Smooth muscle cell (in vitro differentiated cells): ENCODE data around the gene ZMYND8. TPM values are rescaled to one million over a fixed set of nuclear protein-coding genes. Genes with fewer than 3 reads are reported as not detected.

Experiments used
- DNase-seq: peaks from one replicate; lab custom pipeline; 2025; ENCODE audit not compliant: unreplicated experiment; lab: John Stamatoyannopoulos, UW
- H2AFZ ChIP-seq: fragments of 200-600 bp; sonication (generic); 2 replicates; pipeline ENCODE4 v1.6.0; 2016; ENCODE audit warnings: antibody characterized with exemption, low read depth, mild to moderate bottlenecking
- H3F3A ChIP-seq: fragments of 200-600 bp; sonication (generic); 2 replicates; pipeline ENCODE4 v1.6.0; 2017; ENCODE audit warnings: antibody characterized with exemption, low read depth
- H3K27ac ChIP-seq: fragments of 200-600 bp; sonication (generic); 2 replicates; pipeline ENCODE4 v1.5.1; 2016; ENCODE audit warnings: low read depth, mild to moderate bottlenecking
- H3K27me3 ChIP-seq: fragments of 200-600 bp; sonication (generic); 2 replicates; pipeline ENCODE4 v1.6.1; 2016; ENCODE audit warnings: low read depth, mild to moderate bottlenecking
- H3K36me3 ChIP-seq: fragments of 200-600 bp; sonication (generic); 2 replicates; pipeline ENCODE4 v1.5.1; 2016; ENCODE audit warnings: low read depth
- H3K4me1 ChIP-seq: fragments of 200-600 bp; sonication (generic); 2 replicates; pipeline ENCODE4 v1.5.1; 2016; ENCODE audit warnings: low read depth
- H3K4me2 ChIP-seq: fragments of 200-600 bp; sonication (generic); 2 replicates; pipeline ENCODE4 v1.6.0; 2016; ENCODE audit warnings: mild to moderate bottlenecking
- H3K4me3 ChIP-seq: fragments of 200-600 bp; sonication (generic); 2 replicates; pipeline ENCODE4 v1.5.1; 2016; ENCODE audit warnings: mild to moderate bottlenecking
- H3K79me2 ChIP-seq: fragments of 200-600 bp; sonication (generic); 2 replicates; pipeline ENCODE4 v1.6.0; 2016; ENCODE audit warnings: low read depth, mild to moderate bottlenecking
- H3K9ac ChIP-seq: fragments of 200-600 bp; sonication (generic); 2 replicates; pipeline ENCODE4 v1.6.0; 2016; ENCODE audit warnings: low read depth
- H3K9me3 ChIP-seq: fragments of 200-600 bp; sonication (generic); replicated peaks from 2 replicates; pipeline ENCODE4 v1.5.1; 2016; ENCODE audit warnings: low read depth
- H4K20me1 ChIP-seq: fragments of 200-600 bp; sonication (generic); 2 replicates; pipeline ENCODE4 v1.6.0; 2016; ENCODE audit warnings: low read depth
- WGBS: methylation state at CpG from one replicate; pipeline ENCODE4 v1.1.7; 2016; ENCODE audit warnings: low lambda C conversion rate; 5-methylcytosine and 5-hydroxymethylcytosine counted together
- polyA plus RNA-seq: library from polyadenylated mRNA; unstranded; fragments of >200 nt; fragmentation: Nextera tagmentation; extraction: Ambion mirVana; gene quantifications from 2 replicates; pipeline ENCODE4 v1.2.1, GENCODE V29; 2016
- total RNA-seq: library from RNA; depleted of rRNA; stranded (reverse); fragments of >200 nt; gene quantifications from 2 replicates; pipeline ENCODE4 v1.2.3, GENCODE V29; 2014
- TF ChIP-seq, protein P1 (sequence below): fragments of 200-600 bp; sonication (generic); IDR thresholded peaks from 2 replicates; pipeline ENCODE4 v1.5.1; 2017; ENCODE audit warnings: borderline replicate concordance, mild to moderate bottlenecking, antibody characterized with exemption; ENCODE audit not compliant: insufficient read depth, poor library complexity, severe bottlenecking

ZMYND8 gene
- total and polyA plus RNA-seq, 2 experiments from 2014 or later = 15.2 to 24.1 TPM

DNA sequence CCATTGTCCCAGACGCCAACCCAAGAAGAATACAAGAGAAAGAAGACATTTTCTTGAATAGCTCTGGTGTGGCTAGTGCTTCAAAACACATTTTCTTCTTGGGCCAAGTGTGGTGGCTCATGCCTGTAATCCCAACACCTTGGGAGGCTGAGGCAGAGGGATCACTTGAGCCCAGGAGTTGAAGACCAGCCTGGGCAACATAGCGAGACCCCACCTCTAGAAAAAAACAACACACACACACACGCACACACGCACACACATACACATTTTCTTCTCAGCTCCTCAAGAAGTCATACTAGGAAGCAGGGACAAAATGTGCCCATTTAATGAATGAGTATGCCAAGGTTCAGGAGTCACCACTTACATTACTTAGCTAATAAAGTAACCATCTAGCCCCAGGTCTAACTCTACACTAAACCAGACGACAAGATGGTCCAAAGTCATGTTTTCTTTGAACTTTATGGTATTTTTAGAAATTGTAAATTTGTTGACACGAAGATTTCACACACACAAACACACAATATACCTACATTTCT, 68.8 kb downstream of the ZMYND8 start:
- no peak overlapping the region for H3K9ac ChIP-seq
- peaks cover 11% of the 10 kb centered on the region for H3K79me2 ChIP-seq
- no peaks in the 10 kb centered on the region for H3K4me1 ChIP-seq
- DNase-seq = no peak
- H4K20me1 ChIP-seq = no peaks in the 10 kb centered on the region
- WGBS = 97% methylated on average over 6 of the region's 6 CpGs
- H3K36me3 ChIP-seq = peaks cover 17% of the 10 kb centered on the region
- H3K27ac ChIP-seq = no peak overlapping the region
- no peak overlapping the region for H2AFZ ChIP-seq
- no peak overlapping the region for H3K4me2 ChIP-seq
- H3F3A ChIP-seq = peaks cover 4% of the 10 kb centered on the region
- TF ChIP-seq, protein P1, sequence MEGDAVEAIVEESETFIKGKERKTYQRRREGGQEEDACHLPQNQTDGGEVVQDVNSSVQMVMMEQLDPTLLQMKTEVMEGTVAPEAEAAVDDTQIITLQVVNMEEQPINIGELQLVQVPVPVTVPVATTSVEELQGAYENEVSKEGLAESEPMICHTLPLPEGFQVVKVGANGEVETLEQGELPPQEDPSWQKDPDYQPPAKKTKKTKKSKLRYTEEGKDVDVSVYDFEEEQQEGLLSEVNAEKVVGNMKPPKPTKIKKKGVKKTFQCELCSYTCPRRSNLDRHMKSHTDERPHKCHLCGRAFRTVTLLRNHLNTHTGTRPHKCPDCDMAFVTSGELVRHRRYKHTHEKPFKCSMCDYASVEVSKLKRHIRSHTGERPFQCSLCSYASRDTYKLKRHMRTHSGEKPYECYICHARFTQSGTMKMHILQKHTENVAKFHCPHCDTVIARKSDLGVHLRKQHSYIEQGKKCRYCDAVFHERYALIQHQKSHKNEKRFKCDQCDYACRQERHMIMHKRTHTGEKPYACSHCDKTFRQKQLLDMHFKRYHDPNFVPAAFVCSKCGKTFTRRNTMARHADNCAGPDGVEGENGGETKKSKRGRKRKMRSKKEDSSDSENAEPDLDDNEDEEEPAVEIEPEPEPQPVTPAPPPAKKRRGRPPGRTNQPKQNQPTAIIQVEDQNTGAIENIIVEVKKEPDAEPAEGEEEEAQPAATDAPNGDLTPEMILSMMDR = no peak
- no peak overlapping the region for H3K4me3 ChIP-seq
- no peaks in the 10 kb centered on the region for H3K27me3 ChIP-seq
- H3K9me3 ChIP-seq = no peaks in the 10 kb centered on the region

DNA sequence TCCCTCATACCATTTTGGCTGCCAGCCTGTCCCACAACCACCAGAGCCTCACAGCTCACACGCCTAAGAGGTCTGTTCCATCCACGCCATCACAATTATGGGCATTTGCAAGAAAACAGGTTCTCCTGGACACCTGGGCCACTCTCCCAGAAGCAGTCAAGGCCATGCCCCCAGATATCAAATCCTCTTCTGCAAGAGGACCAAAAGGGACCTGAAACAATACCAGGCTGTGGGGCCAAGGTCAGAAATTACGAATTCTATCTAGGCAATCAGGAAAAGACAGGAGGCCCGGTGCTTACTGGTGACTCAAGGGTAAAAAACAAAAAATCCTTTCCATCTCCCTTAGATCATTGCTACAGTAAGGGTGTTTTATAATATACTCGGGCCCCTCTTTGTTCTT, 69.8 kb downstream of the ZMYND8 start:
- Histone ChIP-seq H3K27ac (no peak overlapping the region), H2AFZ (no peak overlapping the region), H3K4me3 (no peak overlapping the region), H3K4me1 (no peaks in the 10 kb centered on the region), H3K79me2 (peaks cover 11% of the 10 kb centered on the region), H4K20me1 (no peaks in the 10 kb centered on the region), H3K4me2 (no peak overlapping the region), H3F3A (peaks cover 4% of the 10 kb centered on the region), H3K36me3 (peaks cover 15% of the 10 kb centered on the region), H3K9ac (no peak overlapping the region), H3K9me3 (no peaks in the 10 kb centered on the region), H3K27me3 (no peaks in the 10 kb centered on the region)
- WGBS = 97% methylated on average over 5 of the region's 5 CpGs
- DNase-seq = no peak
- TF ChIP-seq, protein P1 = no peak

DNA sequence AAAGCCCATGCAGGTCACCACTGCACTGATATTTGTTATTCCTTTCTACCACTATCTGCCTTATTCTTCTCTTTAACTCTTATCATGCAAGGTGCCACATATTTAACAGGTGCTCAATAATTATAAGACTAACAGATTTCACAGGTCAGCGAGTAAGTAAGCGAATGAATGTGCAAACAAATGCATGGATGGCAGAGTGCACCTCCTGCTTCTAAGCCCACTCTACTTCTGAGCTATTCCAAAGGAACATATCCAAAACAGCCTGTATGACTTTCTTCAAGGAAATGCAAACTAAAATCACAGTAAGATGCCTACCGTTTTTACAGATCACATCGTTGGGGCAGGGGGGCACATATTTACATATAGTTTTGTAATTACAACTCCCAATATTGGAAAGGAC, 71.3 kb downstream of the ZMYND8 start:
- H3K4me1 ChIP-seq = no peaks in the 10 kb centered on the region
- WGBS = 99% methylated on average over 4 of the region's 4 CpGs
- TF ChIP-seq, protein P1 = no peak
- H3K4me2 ChIP-seq = no peak overlapping the region
- DNase-seq = no peak
- H3K9me3 ChIP-seq = no peaks in the 10 kb centered on the region
- H3K27ac ChIP-seq = no peak overlapping the region
- H4K20me1 ChIP-seq = no peaks in the 10 kb centered on the region
- peaks cover 11% of the 10 kb centered on the region for H3K36me3 ChIP-seq
- no peaks in the 10 kb centered on the region for H3F3A ChIP-seq
- no peak overlapping the region for H3K9ac ChIP-seq
- no peaks in the 10 kb centered on the region for H3K27me3 ChIP-seq
- no peak overlapping the region for H3K4me3 ChIP-seq
- H2AFZ ChIP-seq = no peak overlapping the region
- peaks cover 11% of the 10 kb centered on the region for H3K79me2 ChIP-seq

DNA sequence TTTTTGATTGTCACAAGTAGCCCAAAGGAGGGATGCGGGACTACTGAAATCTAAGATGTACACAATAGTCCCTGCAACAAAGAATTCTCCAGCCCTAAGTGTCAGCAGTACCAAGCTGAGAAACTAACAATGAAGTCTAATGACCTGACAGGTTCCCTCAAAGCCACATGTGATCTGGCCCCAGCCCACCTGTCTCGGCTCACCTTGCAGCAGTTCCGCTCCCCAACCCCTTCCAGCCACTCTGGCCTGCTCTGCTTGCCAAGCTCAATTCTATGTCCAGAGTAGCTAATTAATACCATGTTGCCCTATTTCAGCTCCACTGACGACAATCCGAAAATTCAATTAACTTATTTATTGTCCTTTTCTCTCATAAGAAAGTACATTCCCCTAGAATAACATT, 72.1 kb downstream of the ZMYND8 start:
- H3K4me3 ChIP-seq = no peak overlapping the region
- TF ChIP-seq, protein P1 = no peak
- no peak overlapping the region for H3K9ac ChIP-seq
- H2AFZ ChIP-seq = no peak overlapping the region
- H3K27ac ChIP-seq = no peak overlapping the region
- no peaks in the 10 kb centered on the region for H3K27me3 ChIP-seq
- H4K20me1 ChIP-seq = no peaks in the 10 kb centered on the region
- peaks cover 2% of the 10 kb centered on the region for H3F3A ChIP-seq
- no peak for DNase-seq
- H3K9me3 ChIP-seq = no peaks in the 10 kb centered on the region
- H3K4me2 ChIP-seq = no peak overlapping the region
- 97% methylated on average over 5 of the region's 5 CpGs for WGBS
- peaks cover 11% of the 10 kb centered on the region for H3K79me2 ChIP-seq
- H3K4me1 ChIP-seq = no peaks in the 10 kb centered on the region
- peaks cover 11% of the 10 kb centered on the region for H3K36me3 ChIP-seq
